Sigmoid colon (tissue), 4 donors: ENCODE data around the gene IGLL5.

ENCODE experiments used
- CTCF ChIP-seq, 4 experiments: fragments of 450-650 bp in 3 of 4; fragments of 200-600 bp in 1 of 4; IDR thresholded peaks; one replicate each; pipeline ENCODE4 v1.5.1; 2016 to 2019; ENCODE audit warnings: antibody characterized with exemption in 4 of 4, mild to moderate bottlenecking in 3 of 4, moderate library complexity in 2 of 4
- EP300 ChIP-seq, 4 donors: sonication (generic); formaldehyde crosslinking; IDR thresholded peaks; one replicate each; pipeline ENCODE4 v1.6.1; 2017; ENCODE audit warnings: antibody characterized with exemption in 4 of 4
- POLR2A ChIP-seq, 2 donors: fragments of 450-650 bp; IDR thresholded peaks; one replicate each; pipeline ENCODE4 v1.6.1; 2016; ENCODE audit warnings: antibody characterized with exemption in 2 of 2, mild to moderate bottlenecking in 2 of 2, moderate library complexity in 2 of 2

- no peak for TF ChIP-seq CTCF (IDR thresholded peaks at IDR 0.05)
- TF ChIP-seq POLR2A (IDR thresholded peaks at IDR 0.05): no peak
- no peak for TF ChIP-seq EP300 (IDR thresholded peaks at IDR 0.05)
Measured at GRCh38 chr22:22881116-22882000, 6.3 kb upstream of the IGLL5 start.
